Measurements from ENCODE around the gene EXOC3L4.

Gene EXOC3L4

GRCh38 chr14:103093856-103094405 lies 594 bp upstream of the EXOC3L4 start:
- no peak for DNase-seq

- DNase-seq, result no peak
These were observed 769 bp downstream of the EXOC3L4 start for GRCh38 chr14:103095210-103095778.

DNA sequence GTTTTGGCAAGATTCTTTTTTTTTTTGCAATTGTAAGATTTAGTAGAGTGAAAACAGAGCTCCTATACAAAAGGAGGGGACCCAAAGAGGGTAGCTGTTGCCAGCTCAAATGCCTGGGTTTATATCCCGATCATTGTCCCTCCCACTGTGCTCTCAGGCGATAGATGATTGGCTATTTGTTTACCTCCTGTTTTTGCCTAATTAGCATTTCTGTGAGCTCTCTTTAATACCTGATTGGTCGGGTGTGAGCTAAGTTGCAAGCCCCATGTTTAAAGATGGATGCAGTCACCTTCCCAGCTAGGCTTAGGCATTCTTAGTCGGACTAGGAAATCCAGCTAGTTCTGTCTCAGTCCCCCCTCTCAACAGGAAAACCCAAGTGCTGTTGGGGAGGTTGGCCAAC lies 1.9 kb downstream of the EXOC3L4 start:
- DNase-seq, result no peak

DNA sequence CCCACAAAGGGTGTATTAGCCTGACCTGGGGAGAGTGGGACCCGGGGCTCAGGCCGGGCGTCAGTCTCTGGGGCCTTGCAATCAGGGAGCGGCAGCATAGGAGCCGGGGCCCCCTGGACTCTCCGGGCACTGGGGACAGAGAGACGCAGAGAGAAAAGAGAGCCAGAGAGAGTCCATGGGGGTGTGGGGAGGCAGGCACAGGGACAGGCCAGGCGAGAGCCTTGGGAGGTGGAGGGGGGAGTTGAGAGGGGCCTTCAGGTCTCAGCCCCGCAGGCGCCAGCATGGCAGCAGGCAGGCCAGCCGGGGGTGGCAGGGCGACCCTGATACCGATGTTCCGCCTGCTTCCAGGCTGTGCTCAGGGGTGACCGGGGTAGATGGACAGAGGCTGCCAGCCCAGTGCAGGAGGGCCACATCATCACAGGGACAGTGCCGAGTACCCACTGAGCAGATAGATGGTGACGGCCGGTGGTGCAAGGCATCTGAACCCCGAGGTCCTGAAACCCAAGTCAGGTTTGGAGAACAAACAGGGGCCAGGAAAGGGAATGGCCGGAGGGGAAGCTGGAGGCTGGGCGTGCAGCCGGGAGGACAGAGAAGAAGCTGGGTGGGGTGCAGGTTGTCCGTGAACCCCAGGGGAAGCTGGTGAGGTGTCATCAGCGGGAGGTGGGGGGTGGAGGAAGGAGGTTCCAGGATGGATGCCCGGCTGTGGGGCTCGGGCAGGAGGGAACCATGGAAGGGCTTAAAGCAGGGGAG lies 2.9 kb downstream of the EXOC3L4 start:
- DNase-seq, result no peak

- no peak for DNase-seq
These were observed 3.8 kb downstream of the EXOC3L4 start for GRCh38 chr14:103097994-103098957.

GRCh38 chr14:103099081-103099732 lies 4.7 kb downstream of the EXOC3L4 start:
- DNase-seq, result no peak

- DNase-seq, result no peak
These were observed 5.3 kb downstream of the EXOC3L4 start for GRCh38 chr14:103099733-103100280.

DNA sequence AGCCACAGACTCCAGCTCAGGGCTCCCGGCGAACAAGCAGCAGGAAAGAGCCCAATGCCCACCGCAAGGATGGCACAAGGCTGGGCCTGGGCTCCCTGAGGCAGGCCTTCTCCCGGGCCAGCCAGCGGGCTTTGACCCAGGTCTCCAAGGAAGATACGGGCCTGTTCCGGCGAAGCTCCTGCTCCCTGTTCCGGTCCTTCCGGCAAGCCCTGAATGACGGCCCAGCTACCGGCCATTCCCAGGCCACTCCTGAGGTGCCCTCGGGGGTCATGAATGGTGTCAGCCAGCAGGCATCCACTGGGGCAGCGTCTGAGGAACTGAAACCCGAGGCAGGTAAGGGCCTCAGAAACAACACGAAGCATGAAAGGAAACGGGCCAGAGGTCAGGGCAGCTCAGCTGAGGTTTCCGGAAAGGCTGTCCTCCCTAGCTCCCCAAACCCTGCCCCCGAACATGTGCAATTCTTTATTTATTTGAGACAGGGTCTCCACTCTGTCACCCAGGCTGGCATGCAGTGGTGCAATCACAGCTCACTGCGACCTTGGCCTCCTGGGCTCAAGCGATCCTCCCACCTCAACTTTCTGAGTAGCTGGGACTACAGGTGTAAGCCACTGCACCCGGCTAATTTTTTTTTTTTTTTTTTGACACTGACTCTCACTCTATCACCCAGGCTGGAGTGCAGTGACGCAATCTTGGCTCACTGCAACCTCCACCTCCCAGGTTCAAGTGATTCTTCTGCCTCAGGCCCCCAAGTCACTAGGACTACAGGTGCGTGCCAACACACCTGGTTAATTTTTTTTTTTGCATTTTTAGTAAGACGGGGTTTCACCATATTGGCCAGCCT lies 6.0 kb downstream of the EXOC3L4 start:
- DNase-seq, result no peak

DNA sequence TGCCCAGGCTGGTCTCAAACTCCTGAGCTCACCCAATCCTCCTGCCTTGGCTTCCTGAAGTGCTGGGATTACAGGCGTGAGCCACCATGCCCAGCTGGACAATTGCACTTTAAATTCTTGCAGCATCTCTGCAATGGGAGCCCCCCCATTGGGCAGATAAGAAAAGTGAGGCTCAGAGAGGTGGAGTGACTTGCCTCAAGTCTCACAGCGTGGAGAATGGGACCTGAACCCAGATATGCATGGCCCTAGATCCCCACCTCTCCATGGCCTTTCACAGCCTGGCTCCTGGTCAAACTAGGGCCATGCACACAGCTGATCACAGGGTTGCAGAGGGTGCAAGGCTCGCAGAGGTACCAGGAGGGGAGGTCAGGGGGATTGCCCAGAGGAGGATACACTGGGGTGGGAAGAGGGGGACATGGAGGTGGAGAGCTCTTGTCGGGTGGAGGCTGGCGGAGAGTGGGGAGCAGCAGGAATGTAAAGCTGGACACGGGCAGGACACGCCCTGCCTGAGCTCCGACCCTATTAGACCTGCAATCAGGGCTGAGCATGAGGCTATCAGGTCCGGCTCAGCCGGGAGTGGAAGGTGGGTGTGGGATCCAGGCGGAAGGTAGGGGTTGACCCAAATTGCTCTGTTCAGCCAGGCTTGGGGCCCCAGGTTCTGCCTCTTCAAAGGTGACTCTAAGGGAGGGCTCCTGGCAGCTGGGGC lies 6.9 kb downstream of the EXOC3L4 start:
- DNase-seq, result no peak

DNA sequence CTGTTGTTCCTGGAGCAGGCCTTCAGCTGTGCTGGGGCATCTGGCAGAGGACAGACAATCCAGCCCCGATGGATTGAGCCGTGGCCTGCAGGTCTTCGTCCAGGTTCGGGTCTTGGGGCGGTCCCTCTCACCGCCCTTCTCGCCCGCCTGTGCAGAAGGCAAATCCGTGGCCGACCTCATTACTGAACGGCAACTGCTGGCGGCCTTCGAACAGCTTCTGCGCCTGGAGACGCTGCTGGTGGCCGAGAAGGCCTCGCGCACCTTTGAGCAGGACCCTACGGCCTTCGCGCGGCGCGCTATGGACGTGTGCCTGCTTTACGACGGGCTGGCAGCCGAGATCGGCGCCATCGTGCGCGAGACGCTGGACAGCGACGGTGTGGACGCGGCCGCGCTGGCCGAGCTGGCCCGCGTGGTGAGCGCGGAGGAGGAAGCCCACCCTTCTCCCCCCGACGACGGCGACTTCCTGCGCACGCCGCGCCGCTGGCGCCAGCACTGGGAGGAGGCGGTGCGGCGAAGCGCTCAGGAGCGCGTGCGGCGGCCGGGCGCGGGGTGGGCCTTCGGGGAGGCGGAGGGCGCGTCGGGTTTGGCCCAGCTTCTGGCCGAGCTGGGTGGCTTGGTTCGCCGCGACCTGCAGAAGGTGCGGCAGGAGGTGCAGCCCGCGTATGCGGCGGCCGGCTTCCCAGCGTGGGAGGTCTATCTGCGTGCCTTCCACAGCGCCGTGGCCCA lies 7.6 kb downstream of the EXOC3L4 start:
- DNase-seq, result no peak

DNA sequence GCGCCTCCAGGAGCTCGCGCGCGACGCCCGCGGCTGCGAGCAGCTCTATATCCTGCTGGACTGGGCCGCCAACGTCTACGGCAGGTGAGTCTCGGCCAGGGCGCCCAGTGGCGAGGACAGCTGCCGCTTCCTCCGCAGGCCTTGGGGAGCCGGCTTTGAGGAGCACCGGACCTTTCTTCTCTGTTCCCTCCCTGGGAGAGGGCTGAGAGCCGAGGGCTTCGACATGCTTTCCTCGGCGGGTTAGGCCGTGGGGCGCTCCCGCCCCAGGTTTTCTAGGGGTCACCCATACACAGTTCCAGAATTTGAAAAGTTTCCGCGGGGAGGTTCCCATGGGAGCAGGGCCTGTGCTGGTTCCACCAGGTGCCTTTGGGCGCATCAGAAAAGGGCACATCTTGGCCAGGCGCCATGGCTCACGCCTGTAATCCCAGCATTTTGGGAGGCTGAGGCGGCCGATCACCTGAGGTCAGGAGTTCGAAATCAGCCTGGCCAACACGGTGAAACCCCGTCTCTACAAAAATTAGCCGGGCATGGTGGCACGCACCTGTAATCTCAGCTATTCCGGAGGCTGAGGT lies 8.2 kb downstream of the EXOC3L4 start:
- no peak for DNase-seq

- peak; percentile 97 for DNase-seq
These were observed 9.2 kb downstream of the EXOC3L4 start for GRCh38 chr14:103103461-103104388.

GRCh38 chr14:103104389-103104653 lies 9.8 kb downstream of the EXOC3L4 start:
- no peak for DNase-seq

GRCh38 chr14:103104654-103105452 lies 10.3 kb downstream of the EXOC3L4 start:
- peak; percentile 79 for DNase-seq

DNA sequence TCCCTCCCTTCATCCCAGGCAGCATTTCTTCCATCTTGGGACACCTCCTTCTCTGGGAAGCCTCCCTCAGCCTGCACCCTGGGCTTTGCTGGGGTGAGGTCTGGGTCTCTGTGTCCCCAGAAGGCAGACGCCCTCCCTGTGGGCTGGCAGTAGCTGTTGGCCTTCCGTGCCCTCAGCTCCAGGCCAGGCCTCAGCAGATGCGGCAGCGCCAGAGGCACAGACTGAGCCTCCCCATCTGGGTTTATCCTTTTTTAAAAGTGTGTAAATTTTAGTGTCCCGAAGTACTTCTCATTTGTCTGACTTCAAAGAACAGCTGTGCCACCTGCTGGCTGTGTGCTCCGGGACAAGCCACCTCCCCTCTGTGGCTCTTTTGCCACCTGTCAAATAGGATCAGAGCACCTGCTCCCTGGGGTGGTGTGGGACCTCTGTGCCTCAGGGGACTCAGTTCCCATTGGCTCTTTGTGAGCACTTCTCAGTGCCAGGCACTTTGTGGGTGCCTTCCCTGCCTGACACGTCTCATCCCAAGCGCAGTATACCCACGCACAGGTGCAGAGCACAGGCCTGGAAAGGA lies 11.1 kb downstream of the EXOC3L4 start:
- peak; percentile 95 for DNase-seq

DNA sequence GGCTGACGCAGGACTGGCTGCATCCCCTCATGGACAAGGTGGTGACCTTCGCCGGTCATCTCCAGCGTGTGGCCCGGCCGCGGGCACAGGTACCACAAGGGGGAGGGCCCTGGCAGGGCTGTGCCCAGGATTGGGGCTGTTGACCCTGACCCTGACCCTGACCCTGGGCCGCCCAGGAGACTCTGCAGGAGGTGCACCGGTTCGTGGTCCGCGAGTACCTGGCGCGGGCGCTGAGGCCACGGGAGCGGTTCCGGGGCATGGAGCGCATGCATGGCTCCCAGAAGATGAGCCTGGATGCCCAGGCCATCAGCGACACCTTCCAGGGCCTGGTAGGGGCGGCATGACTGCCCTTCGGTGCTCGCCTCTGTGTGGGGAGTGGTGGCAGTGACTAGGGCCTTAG lies 12.9 kb downstream of the EXOC3L4 start:
- no peak for DNase-seq

GRCh38 chr14:103107941-103108748 lies 13.6 kb downstream of the EXOC3L4 start:
- no peak for DNase-seq

Data from NCI-H1694 treated with DMSO at 0.1 percent for 48 hours (cell line).